Right lobe of liver (tissue), 4 donors: ENCODE results near the gene EFCAB14.

Experiments used
- CTCF ChIP-seq, 4 donors: fragments of 200-600 bp in 3 of 4; fragments of 450-650 bp in 1 of 4; IDR thresholded peaks; one replicate each; pipeline versions ENCODE4 v1.5.1 to v1.8.0; 2016 to 2022; ENCODE audit warnings: antibody characterized with exemption in 4 of 4, mild to moderate bottlenecking in 2 of 4
- POLR2A ChIP-seq: fragments of 450-650 bp; IDR thresholded peaks from one replicate; pipeline ENCODE4 v1.6.1; 2017; ENCODE audit warnings: antibody characterized with exemption, mild to moderate bottlenecking
- donor health status: DM: no; HTN: no; CAD: no.
- donor health status: DM: no; HTN: no; CAD: no.
- donor health status: DM: no; HTN: yes; CAD: no.

GRCh38 chr1:46684670-46685069, 34.2 kb downstream of the EFCAB14 start:
- no peak for TF ChIP-seq CTCF (IDR thresholded peaks at IDR 0.05)
- TF ChIP-seq POLR2A: no peak
